A375 (cell line): ENCODE results near the gene LAYN. TPM values are rescaled to one million over a fixed set of nuclear protein-coding genes. Genes with fewer than 3 reads are reported as not detected.

ENCODE experiments used
- small RNA-seq: library from RNA; depleted of rRNA; stranded (forward); fragments of <200 nt; gene quantifications from one replicate; pipeline ENCODE3, GENCODE V24; 2014
- total RNA-seq: library from RNA; depleted of rRNA; stranded (reverse); fragments of >200 nt; shearing (Covaris generic); gene quantifications from 2 replicates; pipeline ENCODE4 v1.2.3, GENCODE V29; 2014; rRNA removed

Gene LAYN, protein sequence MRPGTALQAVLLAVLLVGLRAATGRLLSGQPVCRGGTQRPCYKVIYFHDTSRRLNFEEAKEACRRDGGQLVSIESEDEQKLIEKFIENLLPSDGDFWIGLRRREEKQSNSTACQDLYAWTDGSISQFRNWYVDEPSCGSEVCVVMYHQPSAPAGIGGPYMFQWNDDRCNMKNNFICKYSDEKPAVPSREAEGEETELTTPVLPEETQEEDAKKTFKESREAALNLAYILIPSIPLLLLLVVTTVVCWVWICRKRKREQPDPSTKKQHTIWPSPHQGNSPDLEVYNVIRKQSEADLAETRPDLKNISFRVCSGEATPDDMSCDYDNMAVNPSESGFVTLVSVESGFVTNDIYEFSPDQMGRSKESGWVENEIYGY
- not detected in 2 replicates for total RNA-seq

GRCh38 chr11:111540114-111540936 lies at the start of gene LAYN:
Gene LAYN, plus strand, starts transcription at chr11:111540720. Its CDS starts 124 bp downstream, at chr11:111540844.

DNA sequence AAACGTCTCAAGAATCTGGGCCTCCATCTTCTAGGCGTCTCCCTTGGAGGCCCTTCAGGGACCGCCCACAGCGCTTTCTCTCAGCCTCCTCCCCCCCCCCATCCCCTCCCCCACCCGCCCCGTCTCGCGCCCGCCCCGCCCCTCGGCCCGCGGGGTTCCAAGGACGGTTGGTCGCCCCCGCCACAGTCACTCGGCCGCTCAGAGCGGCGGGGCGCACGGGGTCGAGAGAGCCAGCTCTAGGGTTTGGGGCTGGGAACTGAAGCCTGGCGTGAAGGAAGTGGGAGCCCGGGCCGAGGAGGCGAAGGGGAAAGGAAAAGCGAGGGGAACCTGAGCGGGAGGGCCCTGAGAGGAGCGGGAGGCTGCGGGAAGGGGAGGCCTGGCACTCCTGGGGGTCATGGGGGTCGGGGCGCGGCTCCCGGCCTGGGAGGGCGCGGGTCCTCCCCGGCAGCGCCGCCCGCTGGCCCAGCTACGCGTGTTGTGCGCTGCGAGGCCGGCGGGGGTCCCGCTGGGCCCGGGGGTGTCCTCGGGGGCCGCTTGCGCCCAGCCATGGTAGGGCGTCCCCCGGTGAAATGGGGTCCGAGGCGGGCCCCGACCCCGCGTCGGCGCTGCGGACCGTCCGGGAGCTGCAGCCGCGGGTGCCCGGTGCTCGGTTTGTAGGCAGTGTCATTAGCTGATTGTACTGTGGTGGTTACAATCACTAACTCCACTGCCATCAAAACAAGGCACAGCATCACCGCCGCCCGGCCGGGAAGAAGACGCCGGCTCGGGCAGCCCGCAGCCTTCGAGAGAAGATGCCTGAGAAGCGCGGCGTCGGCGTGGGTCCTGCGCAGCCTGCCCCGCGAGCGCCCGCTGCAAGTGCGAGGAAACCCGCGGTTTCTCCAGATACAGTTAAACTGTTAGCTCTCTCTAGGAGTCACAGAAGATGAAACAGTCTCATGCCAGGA lies 28.0 kb upstream of the LAYN start, which contains the start of gene BTG4:
Gene BTG4, minus strand, starts transcription at position 91 of the 944 bp plus-strand sequence. CDS start 13,610 bp downstream, outside the sequence.

DNA sequence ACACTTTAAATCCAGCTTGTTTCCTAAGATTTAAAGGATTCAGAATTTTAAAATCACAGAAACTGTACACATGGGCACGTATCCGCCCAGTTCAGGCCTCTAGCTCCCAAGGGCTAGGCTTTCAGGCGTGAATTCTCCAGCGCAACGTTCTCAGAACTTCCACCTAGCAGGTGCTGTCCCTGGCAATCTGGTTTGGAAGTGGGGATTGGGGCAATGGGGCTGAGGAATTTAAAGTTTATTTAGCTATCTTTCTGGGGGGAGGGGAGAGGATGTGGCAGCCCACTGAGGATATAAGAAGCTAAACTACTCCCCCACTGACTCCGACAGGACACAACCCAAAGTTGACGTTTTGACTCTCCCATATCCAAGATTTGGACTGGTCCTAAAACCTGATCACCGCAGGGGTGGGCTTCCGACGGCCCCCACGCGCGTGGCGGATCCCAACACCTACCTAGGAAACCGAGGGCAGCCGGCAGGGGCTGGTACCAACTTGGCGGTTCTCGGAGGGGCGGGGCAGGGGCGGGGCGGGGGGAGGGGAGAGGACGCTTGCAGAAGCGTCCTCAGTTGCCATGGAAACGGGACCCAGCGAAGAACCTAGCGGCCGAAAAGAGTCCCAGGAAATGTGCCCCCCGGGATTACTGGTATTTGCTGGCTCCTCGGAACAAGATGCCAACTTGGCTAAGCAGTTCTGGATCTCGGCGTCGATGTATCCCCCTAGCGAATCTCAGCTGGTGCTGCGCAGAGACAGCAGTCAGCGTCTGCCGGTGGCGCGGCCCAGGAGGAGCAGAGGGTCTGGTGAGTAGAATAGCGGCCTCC lies 26.1 kb upstream of the LAYN start, which contains the start of gene HOATZ:
Gene HOATZ, plus strand, starts transcription at position 563 of the 816 bp plus-strand sequence. Its CDS starts 7 bp downstream, at position 570.

GRCh38 chr11:111601979-111602864 lies 61.7 kb downstream of the LAYN start, which contains the start of gene SIK2:
Gene SIK2, plus strand, starts transcription at chr11:111602449. Its CDS starts 115 bp downstream, at chr11:111602564.

Small RNA genes within 50 kb of the gene (small RNA-seq; reads per million reads assigned to genes)
- gene MIR34B = not detected
- gene MIR34C = not detected

Other genes with a start within 250 kb of the LAYN start
- gene POU2AF3, start 242.2 kb upstream of the LAYN start, total RNA-seq = not detected in 2 replicates
- gene POU2AF1, start 161.4 kb upstream of the LAYN start, total RNA-seq = not detected in 2 replicates
- not detected in 2 replicates for gene BTG4, start 28.3 kb upstream of the LAYN start, total RNA-seq
- not detected in 2 replicates for gene HOATZ, start 25.9 kb upstream of the LAYN start, total RNA-seq
- gene SIK2, start 61.7 kb downstream of the LAYN start, total RNA-seq = 8.3 and 11.2 TPM in 2 replicates
- 15.1 and 21.6 TPM in 2 replicates for gene PPP2R1B, start 225.7 kb downstream of the LAYN start, total RNA-seq